Testis (tissue), 3 donors: ENCODE results near the gene LRRC56. TPM values are rescaled to one million over a fixed set of nuclear protein-coding genes. Genes with fewer than 3 reads are reported as not detected.
A peak's percentile ranks its signal among the peaks of the same experiment; 100 is the strongest.

Experiments used
- DNase-seq: peaks from one replicate; pipeline ENCODE4 v3.0.0-alpha.2; 2019
- H3K27ac ChIP-seq, 2 donors: fragments of 200-600 bp; sonication (generic); one replicate each; pipeline ENCODE4 v1.5.1; 2019
- H3K27me3 ChIP-seq: fragments of 200-600 bp; sonication (generic); one replicate; pipeline ENCODE4 v1.5.1; 2019
- H3K36me3 ChIP-seq: fragments of 200-600 bp; sonication (generic); one replicate; pipeline ENCODE4 v1.5.1; 2017; ENCODE audit warnings: low read depth; ENCODE audit errors: missing control alignments
- H3K4me1 ChIP-seq: fragments of 200-600 bp; sonication (generic); one replicate; pipeline ENCODE4 v1.5.1; 2019
- H3K4me3 ChIP-seq, 2 donors: fragments of 200-600 bp; sonication (generic); one replicate each; pipeline ENCODE4 v1.5.1; 2017 to 2019
- H3K9me3 ChIP-seq: fragments of 200-600 bp; sonication (generic); one replicate; pipeline ENCODE4 v1.5.1; 2017
- CTCF ChIP-seq, 3 experiments: fragments of 450-650 bp in 2 of 3; fragments of 200-600 bp in 1 of 3; sonication (generic) in 1 of 3; IDR thresholded peaks; one replicate each; pipeline ENCODE4 v1.5.1; 2016 to 2019; ENCODE audit warnings: antibody characterized with exemption in 3 of 3, mild to moderate bottlenecking in 2 of 3, moderate library complexity in 1 of 3
- POLR2A ChIP-seq: fragments of 450-650 bp; IDR thresholded peaks from one replicate; pipeline ENCODE4 v1.6.1; 2017; ENCODE audit warnings: antibody characterized with exemption, mild to moderate bottlenecking, moderate library complexity
- WGBS, 2 donors: methylation state at CpG; one replicate each; pipeline ENCODE4 v1.1.5; 2018; 5-methylcytosine and 5-hydroxymethylcytosine counted together
- intact Hi-C: fragments of 100-400 bp; cut with DNase I; formaldehyde crosslinking; loops from one replicate; pipeline ENCODE4 v1.15.1; 2023; ENCODE audit warnings: low total_unique reads
- polyA plus RNA-seq: library from polyadenylated mRNA; stranded (reverse); fragments of 350-450 nt; fragmentation: Illumina TruSeq; extraction: RNeasy Lipid Tissue Mini Kit (QIAGEN cat#74804); gene quantifications from one replicate; pipeline ENCODE4 v1.2.3, GENCODE V29; 2014; ENCODE audit warnings: low read depth, low replicate concordance; ENCODE audit not compliant: insufficient read depth
- total RNA-seq, 2 donors: library from RNA; depleted of rRNA; stranded (reverse); fragments of >200 nt; gene quantifications; one replicate each; pipeline ENCODE4 v1.2.3, GENCODE V29; 2016

LRRC56 gene
- total and polyA plus RNA-seq, 3 donors from 2014 or later, result 11.6 to 23.5 (median 22.2) TPM

GRCh38 chr11:518463-519202 lies 18.7 kb upstream of the LRRC56 start:
- peak; percentile 86 for DNase-seq
- intact Hi-C loops, result no loop called here

GRCh38 chr11:520428-521176 lies 16.7 kb upstream of the LRRC56 start:
- H3K4me3 ChIP-seq, result no peak overlapping the region
- intact Hi-C loops, result no loop called here
- H3K36me3 ChIP-seq, result no peaks in the 10 kb centered on the region
- TF ChIP-seq POLR2A, result no peak
- no peak for TF ChIP-seq CTCF (IDR thresholded peaks at IDR 0.05)
- DNase-seq, result no peak
- H3K4me1 ChIP-seq, result no peaks in the 10 kb centered on the region
- H3K27me3 ChIP-seq, result no peaks in the 10 kb centered on the region
- no peak overlapping the region for H3K27ac ChIP-seq
- H3K9me3 ChIP-seq, result no peaks in the 10 kb centered on the region
- 83 to 90% methylated on average over 39 of the region's 39 CpGs for WGBS, 2 donors

More at GRCh38 chr11:518463-519202, 18.7 kb upstream of the LRRC56 start:
- Histone ChIP-seq H3K27me3 (no peaks in the 10 kb centered on the region), H3K36me3 (no peaks in the 10 kb centered on the region), H3K27ac (peak overlapping the region in 1 of 2 donors; percentile 74), H3K4me3 (peak overlapping the region; percentile 13 to 21), H3K4me1 (no peaks in the 10 kb centered on the region), H3K9me3 (no peaks in the 10 kb centered on the region)
- TF ChIP-seq CTCF (IDR thresholded peaks at IDR 0.05) (peak; percentile 99 to 100 (median 99)), POLR2A (no peak)
- 9 to 22% methylated on average over 33 to 50 of the region's 74 CpGs for WGBS, 2 donors

- no peak overlapping the region for H3K27ac ChIP-seq
- 82 to 87% methylated on average over 8 to 10 of the region's 10 CpGs for WGBS, 2 donors
- no peak for DNase-seq
Measured at GRCh38 chr11:521177-521688, 16.1 kb upstream of the LRRC56 start.

DNA sequence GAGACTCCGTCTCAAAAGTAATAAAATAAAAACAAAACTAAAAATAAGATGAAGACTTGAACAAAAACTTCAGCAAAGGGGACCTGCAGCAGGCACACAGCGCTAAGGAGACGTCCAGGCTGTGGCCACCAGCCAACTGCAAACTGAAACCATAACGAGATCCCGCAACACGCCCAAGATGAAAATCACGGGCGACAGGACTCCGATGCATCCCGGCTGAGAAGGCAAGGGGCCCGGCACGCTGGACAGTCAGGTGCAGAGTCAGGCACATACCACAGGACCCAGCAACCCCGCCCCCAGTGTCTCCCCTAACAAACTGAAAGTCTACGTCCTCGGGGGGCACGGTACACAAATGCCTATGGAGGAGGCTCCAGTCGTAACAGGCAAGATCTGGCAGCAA lies 11.1 kb upstream of the LRRC56 start:
- H3K4me1 ChIP-seq, result no peaks in the 10 kb centered on the region
- TF ChIP-seq POLR2A (no peak), CTCF (IDR thresholded peaks at IDR 0.05) (no peak)
- no peaks in the 10 kb centered on the region for H3K36me3 ChIP-seq
- intact Hi-C loops, result no loop called here
- H3K4me3 ChIP-seq, result no peak overlapping the region
- H3K27me3 ChIP-seq, result no peaks in the 10 kb centered on the region
- no peak for DNase-seq
- 77 to 85% methylated on average over 17 of the region's 17 CpGs for WGBS, 2 donors
- no peaks in the 10 kb centered on the region for H3K9me3 ChIP-seq
- no peak overlapping the region for H3K27ac ChIP-seq

More at GRCh38 chr11:521177-521688, 16.1 kb upstream of the LRRC56 start:
- TF ChIP-seq CTCF (IDR thresholded peaks at IDR 0.05) (no peak), POLR2A (no peak)
- no peaks in the 10 kb centered on the region for H3K36me3 ChIP-seq
- H3K4me3 ChIP-seq, result no peak overlapping the region
- no peaks in the 10 kb centered on the region for H3K27me3 ChIP-seq
- H3K4me1 ChIP-seq, result no peaks in the 10 kb centered on the region
- intact Hi-C loops, result no loop called here
- H3K9me3 ChIP-seq, result no peaks in the 10 kb centered on the region
